PFSK-1 (cell line): ENCODE data around the gene PREPL.

ENCODE experiments used
- FOXP2 ChIP-seq: optimal IDR thresholded peaks from 2 replicates; pipeline ENCODE3; 2011; ENCODE audit warnings: borderline replicate concordance, control low read depth, inconsistent platforms; ENCODE audit not compliant: insufficient read depth; ENCODE audit errors: extremely low read length, extremely low read depth
- POLR2AphosphoS5 ChIP-seq: IDR thresholded peaks from 2 replicates; pipeline ENCODE4 v1.6.1; 2012; ENCODE audit warnings: low read depth, mild to moderate bottlenecking, control low read depth, low read length, moderate library complexity
- SIN3A ChIP-seq: IDR thresholded peaks from 2 replicates; pipeline ENCODE4 v1.6.1; 2012; ENCODE audit warnings: mild to moderate bottlenecking, low read length, moderate library complexity, borderline replicate concordance; ENCODE audit not compliant: insufficient read depth
- TAF1 ChIP-seq: IDR thresholded peaks from 2 replicates; pipeline ENCODE4 v1.6.1; 2012; ENCODE audit warnings: low read length, control low read depth, borderline replicate concordance; ENCODE audit not compliant: insufficient read depth
- TF ChIP-seq, protein P1 (sequence below), 2 experiments: IDR thresholded peaks; 2 replicates each; pipeline versions ENCODE4 v1.6.1 to v1.8.0; 2011 to 2012; ENCODE audit warnings: low read depth in 2 of 2, low read length in 2 of 2, control low read depth in 1 of 2, inconsistent platforms in 1 of 2, mild to moderate bottlenecking in 1 of 2, moderate library complexity in 1 of 2; ENCODE audit not compliant: insufficient read depth in 1 of 2

The PREPL gene

GRCh38 chr2:44299635-44300034 is 61.7 kb downstream of the PREPL start:
- TF ChIP-seq TAF1 = no peak
- no peak for TF ChIP-seq POLR2AphosphoS5
- TF ChIP-seq, protein P1, sequence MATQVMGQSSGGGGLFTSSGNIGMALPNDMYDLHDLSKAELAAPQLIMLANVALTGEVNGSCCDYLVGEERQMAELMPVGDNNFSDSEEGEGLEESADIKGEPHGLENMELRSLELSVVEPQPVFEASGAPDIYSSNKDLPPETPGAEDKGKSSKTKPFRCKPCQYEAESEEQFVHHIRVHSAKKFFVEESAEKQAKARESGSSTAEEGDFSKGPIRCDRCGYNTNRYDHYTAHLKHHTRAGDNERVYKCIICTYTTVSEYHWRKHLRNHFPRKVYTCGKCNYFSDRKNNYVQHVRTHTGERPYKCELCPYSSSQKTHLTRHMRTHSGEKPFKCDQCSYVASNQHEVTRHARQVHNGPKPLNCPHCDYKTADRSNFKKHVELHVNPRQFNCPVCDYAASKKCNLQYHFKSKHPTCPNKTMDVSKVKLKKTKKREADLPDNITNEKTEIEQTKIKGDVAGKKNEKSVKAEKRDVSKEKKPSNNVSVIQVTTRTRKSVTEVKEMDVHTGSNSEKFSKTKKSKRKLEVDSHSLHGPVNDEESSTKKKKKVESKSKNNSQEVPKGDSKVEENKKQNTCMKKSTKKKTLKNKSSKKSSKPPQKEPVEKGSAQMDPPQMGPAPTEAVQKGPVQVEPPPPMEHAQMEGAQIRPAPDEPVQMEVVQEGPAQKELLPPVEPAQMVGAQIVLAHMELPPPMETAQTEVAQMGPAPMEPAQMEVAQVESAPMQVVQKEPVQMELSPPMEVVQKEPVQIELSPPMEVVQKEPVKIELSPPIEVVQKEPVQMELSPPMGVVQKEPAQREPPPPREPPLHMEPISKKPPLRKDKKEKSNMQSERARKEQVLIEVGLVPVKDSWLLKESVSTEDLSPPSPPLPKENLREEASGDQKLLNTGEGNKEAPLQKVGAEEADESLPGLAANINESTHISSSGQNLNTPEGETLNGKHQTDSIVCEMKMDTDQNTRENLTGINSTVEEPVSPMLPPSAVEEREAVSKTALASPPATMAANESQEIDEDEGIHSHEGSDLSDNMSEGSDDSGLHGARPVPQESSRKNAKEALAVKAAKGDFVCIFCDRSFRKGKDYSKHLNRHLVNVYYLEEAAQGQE (IDR thresholded peaks at IDR 0.05; ENCODE audit: insufficient read depth in 1 of 2, low read depth in 2 of 2, low read length in 2 of 2) = no peak
- TF ChIP-seq FOXP2 = no peak
- TF ChIP-seq SIN3A = no peak

GRCh38 chr2:44297431-44297830 is 63.9 kb downstream of the PREPL start:
- TF ChIP-seq TAF1 (no peak), SIN3A (no peak), FOXP2 (no peak), POLR2AphosphoS5 (no peak)
- TF ChIP-seq, protein P1 (IDR thresholded peaks at IDR 0.05; ENCODE audit: insufficient read depth in 1 of 2, low read depth in 2 of 2, low read length in 2 of 2) = no peak

DNA sequence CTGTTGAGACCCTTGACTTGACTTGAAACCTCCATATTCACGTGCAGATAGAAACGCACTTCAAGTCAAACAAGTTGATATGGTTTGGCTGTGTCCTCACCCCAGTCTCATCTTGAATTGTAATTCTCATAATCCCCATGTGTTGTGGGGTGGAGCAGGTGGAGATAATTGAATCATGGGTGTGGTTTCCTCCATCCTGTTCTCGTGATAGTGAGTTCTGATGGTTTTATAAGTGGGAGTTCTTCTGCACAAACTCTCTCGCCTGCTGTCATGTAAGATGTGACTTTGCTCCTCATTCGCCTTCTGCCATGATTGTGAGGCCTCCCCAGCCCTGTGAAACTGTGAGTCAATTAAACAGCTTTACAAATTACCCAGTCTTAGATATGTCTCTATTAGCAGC is 64.6 kb downstream of the PREPL start:
- TF ChIP-seq POLR2AphosphoS5 = no peak
- no peak for TF ChIP-seq SIN3A
- TF ChIP-seq, protein P1 (IDR thresholded peaks at IDR 0.05; ENCODE audit: insufficient read depth in 1 of 2, low read depth in 2 of 2, low read length in 2 of 2) = no peak
- no peak for TF ChIP-seq TAF1
- TF ChIP-seq FOXP2 = no peak

DNA sequence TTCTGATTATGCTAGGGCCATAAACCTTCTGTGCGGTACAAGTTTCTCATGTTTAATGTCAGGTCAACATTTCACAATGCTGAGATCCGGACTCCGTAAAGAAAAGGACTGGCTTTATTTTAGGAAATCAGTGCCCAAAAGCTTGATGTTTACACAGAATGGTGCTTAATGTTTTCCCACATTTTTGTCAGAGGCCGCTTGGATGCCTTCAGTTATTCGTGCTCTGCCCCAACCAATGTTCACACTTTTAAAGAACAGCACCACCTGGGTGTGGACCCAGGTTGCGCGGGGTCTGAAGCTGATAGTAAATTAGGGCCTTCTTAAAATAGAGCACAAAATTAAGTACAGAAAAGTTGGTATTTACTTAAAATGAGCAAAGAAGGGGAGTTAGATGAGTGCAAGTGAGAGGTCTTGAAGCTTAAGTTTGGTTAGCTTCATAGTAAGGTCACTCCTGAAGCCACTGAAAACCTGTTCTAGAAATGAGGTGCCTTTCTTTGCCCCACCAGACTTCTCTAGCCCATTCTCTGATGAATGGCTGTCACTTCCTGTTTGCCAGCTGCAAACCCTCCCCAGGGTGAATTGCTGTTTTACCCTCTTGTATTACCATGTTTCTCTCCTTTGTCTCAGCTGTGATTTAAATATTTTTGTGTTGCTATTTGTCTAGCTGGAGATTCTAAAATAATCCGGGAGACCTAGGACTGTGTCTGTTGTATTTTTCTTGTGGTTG is 65.5 kb downstream of the PREPL start:
- TF ChIP-seq, protein P1 (IDR thresholded peaks at IDR 0.05; ENCODE audit: insufficient read depth in 1 of 2, low read depth in 2 of 2, low read length in 2 of 2) = no peak
- no peak for TF ChIP-seq SIN3A

GRCh38 chr2:44295113-44295512 is 66.2 kb downstream of the PREPL start:
- TF ChIP-seq, protein P1 (IDR thresholded peaks at IDR 0.05; ENCODE audit: insufficient read depth in 1 of 2, low read depth in 2 of 2, low read length in 2 of 2) = no peak
- TF ChIP-seq SIN3A (no peak), TAF1 (no peak), FOXP2 (no peak), POLR2AphosphoS5 (no peak)
